Lower lobe of right lung (tissue), 2 donors: ENCODE results near the gene NAV2. TPM values are rescaled to one million over a fixed set of nuclear protein-coding genes. Genes with fewer than 3 reads are reported as not detected.

Experiments
- ATAC-seq, 2 donors: fragments of 200-7000 bp; cut with Tn5 transposase; one replicate each; pipeline ENCODE4 v1.9.1; 2020 to 2022; ENCODE audit warnings: mild to moderate bottlenecking in 2 of 2, moderate library complexity in 2 of 2
- DNase-seq: peaks from one replicate; pipeline ENCODE4 v3.0.0-alpha.2; 2020
- H3K27ac ChIP-seq: fragments of 200-600 bp; one replicate; pipeline ENCODE4 v1.8.0; 2022
- H3K27me3 ChIP-seq: fragments of 200-600 bp; one replicate; pipeline ENCODE4 v1.8.0; 2022; ENCODE audit warnings: low read depth
- H3K36me3 ChIP-seq: fragments of 200-600 bp; one replicate; pipeline ENCODE4 v1.8.0; 2022; ENCODE audit warnings: mild to moderate bottlenecking
- H3K4me1 ChIP-seq: fragments of 200-600 bp; one replicate; pipeline ENCODE4 v1.8.0; 2022
- H3K4me3 ChIP-seq: fragments of 200-600 bp; one replicate; pipeline ENCODE4 v1.8.0; 2022; ENCODE audit warnings: mild to moderate bottlenecking
- H3K9me3 ChIP-seq: fragments of 200-600 bp; one replicate; pipeline ENCODE4 v1.8.0; 2022
- intact Hi-C: fragments of 100-400 bp; cut with DNase I; formaldehyde crosslinking; loops from one replicate; pipeline ENCODE4 v1.11.0; 2022
- total RNA-seq: library from RNA; stranded (reverse); fragmentation: NEBNext Ultra II Directional; extraction: Animal tissue kit (Norgen Biotek cat#: 25700); gene quantifications from one replicate; pipeline ENCODE4 v1.2.1, GENCODE V29; 2021
- TF ChIP-seq, protein P1 (sequence below): fragments of 200-600 bp; IDR thresholded peaks from one replicate; pipeline ENCODE4 v1.8.0; 2022; ENCODE audit warnings: antibody characterized with exemption, mild to moderate bottlenecking
- donor health status: DM: no; HTN: yes; CAD: no; lungs with severe emphysema.

The NAV2 gene
- total RNA-seq, 1 donor from 2014 or later, result 36.9 TPM

DNA sequence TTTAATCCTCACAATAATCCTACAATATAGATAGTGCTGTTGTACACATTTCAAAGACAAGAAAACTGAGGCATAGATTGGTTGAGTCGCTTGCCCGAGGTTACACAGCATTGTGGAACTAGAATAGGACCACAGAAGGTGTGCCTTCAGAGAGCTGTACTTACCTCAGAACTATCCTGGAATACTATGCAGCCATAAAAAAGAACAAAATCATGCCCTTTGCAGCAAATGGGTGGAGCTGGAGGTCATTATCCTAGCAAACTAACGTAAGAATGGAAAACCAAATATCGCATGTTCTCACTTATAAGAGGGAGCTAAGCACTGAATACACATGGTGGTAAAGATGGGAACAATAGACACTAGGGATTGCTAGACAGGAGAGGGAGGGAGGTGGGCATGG, 15.7 kb upstream of the NAV2 start:
- Histone ChIP-seq H3K9me3 (no peaks in the 10 kb centered on the region), H3K4me1 (peaks cover 9% of the 10 kb centered on the region), H3K36me3 (no peaks in the 10 kb centered on the region), H3K27ac (no peak overlapping the region), H3K4me3 (no peak overlapping the region), H3K27me3 (no peaks in the 10 kb centered on the region)
- TF ChIP-seq, protein P1, sequence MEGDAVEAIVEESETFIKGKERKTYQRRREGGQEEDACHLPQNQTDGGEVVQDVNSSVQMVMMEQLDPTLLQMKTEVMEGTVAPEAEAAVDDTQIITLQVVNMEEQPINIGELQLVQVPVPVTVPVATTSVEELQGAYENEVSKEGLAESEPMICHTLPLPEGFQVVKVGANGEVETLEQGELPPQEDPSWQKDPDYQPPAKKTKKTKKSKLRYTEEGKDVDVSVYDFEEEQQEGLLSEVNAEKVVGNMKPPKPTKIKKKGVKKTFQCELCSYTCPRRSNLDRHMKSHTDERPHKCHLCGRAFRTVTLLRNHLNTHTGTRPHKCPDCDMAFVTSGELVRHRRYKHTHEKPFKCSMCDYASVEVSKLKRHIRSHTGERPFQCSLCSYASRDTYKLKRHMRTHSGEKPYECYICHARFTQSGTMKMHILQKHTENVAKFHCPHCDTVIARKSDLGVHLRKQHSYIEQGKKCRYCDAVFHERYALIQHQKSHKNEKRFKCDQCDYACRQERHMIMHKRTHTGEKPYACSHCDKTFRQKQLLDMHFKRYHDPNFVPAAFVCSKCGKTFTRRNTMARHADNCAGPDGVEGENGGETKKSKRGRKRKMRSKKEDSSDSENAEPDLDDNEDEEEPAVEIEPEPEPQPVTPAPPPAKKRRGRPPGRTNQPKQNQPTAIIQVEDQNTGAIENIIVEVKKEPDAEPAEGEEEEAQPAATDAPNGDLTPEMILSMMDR, result no peak
- no peak for DNase-seq
- no peak for ATAC-seq
- intact Hi-C loops, result no loop called here

DNA sequence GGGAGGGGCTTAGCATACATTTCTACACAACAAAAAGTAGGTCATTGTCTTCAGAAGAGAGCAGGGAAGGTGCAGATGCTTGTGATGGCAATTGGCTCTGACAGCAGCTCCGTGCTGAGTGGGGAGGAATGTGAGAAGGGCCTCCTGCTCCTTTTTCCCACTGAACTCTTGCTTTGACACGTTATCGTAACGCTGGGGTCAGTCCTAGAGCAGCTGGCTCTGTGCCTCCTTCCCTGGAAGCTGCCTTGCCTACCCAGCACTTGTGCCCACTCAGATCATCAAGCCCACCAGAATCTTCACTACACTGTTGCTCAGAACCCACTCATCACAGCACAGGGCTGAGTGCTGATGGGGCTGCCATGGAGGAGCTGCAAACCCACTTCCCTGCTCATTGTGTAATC, 14.9 kb upstream of the NAV2 start:
- DNase-seq (no peak), ATAC-seq (no peak)
- intact Hi-C loops, result no loop called here
- Histone ChIP-seq H3K27ac (no peak overlapping the region), H3K36me3 (no peaks in the 10 kb centered on the region), H3K9me3 (no peaks in the 10 kb centered on the region), H3K4me1 (peaks cover 9% of the 10 kb centered on the region), H3K27me3 (no peaks in the 10 kb centered on the region), H3K4me3 (no peak overlapping the region)
- TF ChIP-seq, protein P1, result no peak

DNA sequence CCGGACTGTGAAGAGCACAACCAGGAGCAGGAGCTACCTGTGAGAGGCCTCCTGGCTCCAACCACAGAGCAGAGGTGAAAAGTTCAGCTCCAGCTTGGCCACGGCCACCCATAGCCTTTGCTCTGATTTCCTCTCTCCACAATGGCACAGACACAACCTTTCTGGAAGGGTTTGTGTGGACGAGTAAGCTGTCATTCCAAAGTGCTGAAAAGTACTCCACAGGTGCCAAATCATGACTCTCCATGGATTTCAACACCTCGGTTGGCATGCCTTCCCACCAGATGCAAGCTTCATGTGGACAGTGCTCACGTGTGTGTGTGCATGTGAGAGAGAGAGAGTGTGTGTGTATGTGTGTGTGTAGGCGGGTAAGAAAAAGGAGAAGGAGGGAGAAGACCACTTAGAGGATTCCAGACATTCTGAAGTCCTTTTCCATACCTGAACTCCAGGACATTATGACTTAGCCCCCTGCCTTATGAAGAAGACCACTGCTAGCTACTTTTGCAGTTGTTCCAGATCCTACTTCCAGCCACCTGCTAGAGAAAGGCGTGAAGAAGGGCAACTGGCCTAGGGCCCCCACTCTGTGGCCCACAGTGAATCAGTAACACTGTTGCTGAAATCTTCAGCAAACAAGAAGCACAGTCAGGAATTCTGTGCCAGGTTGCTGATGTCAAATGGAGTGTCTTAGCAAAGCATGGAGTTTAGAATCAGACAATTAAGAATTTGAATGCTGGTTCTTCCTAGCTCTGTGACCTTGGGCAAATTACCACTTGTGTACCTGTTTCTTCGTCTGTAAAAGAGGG, 13.9 kb upstream of the NAV2 start:
- Histone ChIP-seq H3K27ac (no peak overlapping the region), H3K27me3 (no peaks in the 10 kb centered on the region), H3K4me3 (no peak overlapping the region), H3K4me1 (peaks cover 9% of the 10 kb centered on the region), H3K9me3 (no peaks in the 10 kb centered on the region), H3K36me3 (no peaks in the 10 kb centered on the region)
- ATAC-seq (peak in 1 of 2 donors; percentile 28), DNase-seq (no peak)
- TF ChIP-seq, protein P1, result no peak
- intact Hi-C loops, result no loop called here

DNA sequence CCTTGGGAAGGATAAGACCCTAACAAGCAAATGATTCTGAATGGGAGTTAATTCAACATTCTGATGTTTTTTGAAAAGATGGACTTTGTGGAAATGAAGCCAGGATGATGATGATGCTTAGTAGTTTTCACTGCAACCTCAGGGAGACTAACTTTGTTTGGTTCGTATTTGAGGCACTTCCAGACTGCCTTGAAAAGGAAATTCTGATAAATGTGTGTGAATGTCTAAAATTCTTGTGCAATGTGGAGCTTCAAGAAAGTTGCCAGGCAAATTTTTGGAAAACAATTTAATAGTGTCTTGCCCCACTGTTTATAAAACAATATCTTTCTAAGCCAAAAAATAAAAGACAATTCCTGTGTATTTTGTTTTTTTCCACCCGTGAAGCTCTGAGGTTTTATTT, 11.2 kb upstream of the NAV2 start:
- DNase-seq (no peak), ATAC-seq (no peak)
- intact Hi-C loops, result no loop called here

DNA sequence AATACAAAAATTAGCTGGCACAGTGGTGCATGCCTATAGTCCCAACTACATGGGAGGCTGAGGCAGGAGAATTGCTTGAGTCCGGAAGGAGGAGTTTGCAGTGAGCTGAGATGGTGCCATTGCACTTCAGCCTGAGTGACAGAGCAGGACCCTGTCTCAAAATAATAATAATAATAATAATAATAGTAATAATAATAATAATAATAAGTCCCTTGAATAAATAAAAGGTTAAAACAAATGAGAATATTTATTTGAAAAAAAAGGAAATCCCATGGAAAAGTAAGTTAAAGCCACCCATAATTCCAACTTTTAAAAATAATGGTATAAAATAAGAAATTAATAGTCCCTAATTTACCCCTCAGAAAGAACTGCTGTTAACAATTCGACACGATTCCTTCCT, 10.0 kb upstream of the NAV2 start:
- intact Hi-C loops, result no loop called here
- DNase-seq (no peak), ATAC-seq (no peak)
- H3K27ac ChIP-seq, result no peak overlapping the region
- TF ChIP-seq, protein P1, result no peak
- no peaks in the 10 kb centered on the region for H3K36me3 ChIP-seq
- H3K4me1 ChIP-seq, result peaks cover 21% of the 10 kb centered on the region
- H3K27me3 ChIP-seq, result no peaks in the 10 kb centered on the region
- no peaks in the 10 kb centered on the region for H3K9me3 ChIP-seq
- no peak overlapping the region for H3K4me3 ChIP-seq

More for the DNA sequence above, 11.2 kb upstream of the NAV2 start:
- Histone ChIP-seq H3K4me3 (no peak overlapping the region), H3K36me3 (no peaks in the 10 kb centered on the region), H3K27ac (no peak overlapping the region), H3K27me3 (no peaks in the 10 kb centered on the region), H3K9me3 (no peaks in the 10 kb centered on the region), H3K4me1 (peaks cover 21% of the 10 kb centered on the region)
- TF ChIP-seq, protein P1, result no peak
